NCI-H1694 (cell line): Measurements from ENCODE around the gene CNTN6.

Source experiments
- DNase-seq: peaks from one replicate; lab custom pipeline; 2025; lab: John Stamatoyannopoulos, UW

Gene CNTN6

DNA sequence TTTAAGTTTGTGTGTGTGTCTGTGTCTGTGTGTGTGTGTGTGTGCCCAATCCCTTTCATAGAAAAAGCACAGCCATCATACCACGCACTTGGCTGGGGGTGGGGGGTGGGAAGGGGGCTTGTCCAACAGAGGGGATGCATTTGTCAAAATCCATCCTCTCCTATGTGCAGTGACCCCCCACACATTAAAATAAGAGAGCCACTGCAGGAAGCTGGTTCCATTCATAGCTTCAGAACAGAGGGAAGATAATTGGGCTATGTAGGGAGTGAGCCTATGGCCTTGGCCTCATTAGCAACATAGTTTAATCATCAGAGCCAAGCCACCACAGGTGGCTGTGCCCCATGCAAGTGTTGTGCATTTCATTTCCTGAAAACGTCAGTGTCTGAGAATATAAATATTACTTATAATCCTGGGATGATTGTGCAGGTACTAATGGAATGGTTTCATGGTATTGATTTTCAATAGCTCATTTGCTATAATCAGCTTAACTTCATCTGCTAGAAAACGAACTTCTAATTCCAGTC is 330.8 kb downstream of the CNTN6 start:
- no peak for DNase-seq

DNA sequence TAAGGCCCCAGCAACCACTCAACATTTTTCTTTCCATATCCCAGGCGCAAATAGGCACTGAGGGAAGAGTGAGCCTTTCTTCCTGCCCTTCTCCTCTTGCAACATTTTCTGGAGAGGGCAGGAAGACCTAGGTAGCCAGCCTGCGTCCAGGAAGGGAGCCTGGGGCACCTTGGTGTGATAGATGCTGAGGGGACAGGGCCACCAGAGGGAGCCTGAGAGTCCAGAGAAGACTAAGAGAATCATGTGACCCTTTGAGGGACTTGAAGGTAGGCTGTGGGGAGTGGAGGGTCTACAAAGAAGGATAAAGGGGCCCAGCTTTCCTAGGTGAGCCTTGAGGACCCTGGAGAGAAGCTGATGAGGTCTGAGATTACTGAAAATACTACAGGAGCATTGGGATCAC is 346.6 kb downstream of the CNTN6 start:
- DNase-seq, result no peak

DNA sequence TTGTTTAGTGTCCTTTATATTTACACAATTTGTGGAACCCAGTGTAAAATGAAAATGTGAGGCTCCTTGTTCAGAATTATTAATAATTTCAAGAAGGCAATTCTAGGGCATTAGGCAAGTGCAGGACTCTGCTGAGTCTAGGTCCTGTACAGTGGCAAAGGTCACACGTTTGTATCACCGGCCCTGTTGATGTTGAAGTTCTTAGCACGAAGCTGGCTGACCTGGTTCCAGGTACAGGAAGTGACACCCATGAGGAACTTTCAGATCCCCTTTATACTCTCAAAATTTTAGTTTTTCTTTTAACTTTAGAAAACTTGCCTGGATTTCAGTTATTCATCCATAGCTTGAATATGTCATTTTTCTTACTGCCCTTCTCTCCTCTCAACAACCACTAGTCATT is 349.4 kb downstream of the CNTN6 start:
- DNase-seq, result no peak

DNA sequence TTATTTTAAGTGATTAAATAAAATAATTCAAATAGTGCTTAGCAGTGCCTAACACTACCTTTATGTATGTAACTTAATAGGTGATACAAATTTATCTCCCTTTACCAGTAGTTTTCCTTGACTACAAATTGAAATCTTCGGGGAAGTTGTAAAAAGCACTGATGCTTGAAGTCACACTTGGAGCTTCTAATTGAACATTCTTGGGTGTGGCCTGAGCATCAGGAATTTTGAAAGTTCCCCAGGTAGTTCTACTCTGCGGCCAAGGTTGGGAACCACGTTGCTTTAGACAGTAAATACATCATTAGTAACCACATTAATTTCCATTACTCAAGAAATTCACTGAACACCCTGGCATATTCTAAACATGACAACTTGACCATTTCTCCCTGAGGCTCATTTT is 351.4 kb downstream of the CNTN6 start:
- DNase-seq, result no peak

DNA sequence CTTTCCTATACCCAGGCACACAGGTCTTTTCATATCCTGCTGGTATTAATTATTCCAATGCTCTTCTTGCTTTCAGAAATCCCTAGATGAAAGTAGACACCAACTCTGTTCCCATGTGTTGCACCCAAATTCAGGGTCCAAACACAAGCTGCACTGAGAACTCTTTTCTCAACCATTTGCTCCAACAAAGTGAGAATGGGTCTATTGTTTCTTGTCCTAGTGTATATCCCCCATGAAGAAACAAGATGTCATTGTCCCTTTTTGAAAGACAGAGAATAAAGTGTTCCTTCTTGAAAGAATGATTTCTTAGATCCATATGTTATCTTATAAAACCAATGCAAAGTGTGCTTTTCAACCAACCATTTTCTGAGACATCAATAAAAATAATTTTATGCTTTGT is 353.7 kb downstream of the CNTN6 start:
- DNase-seq, result no peak

DNA sequence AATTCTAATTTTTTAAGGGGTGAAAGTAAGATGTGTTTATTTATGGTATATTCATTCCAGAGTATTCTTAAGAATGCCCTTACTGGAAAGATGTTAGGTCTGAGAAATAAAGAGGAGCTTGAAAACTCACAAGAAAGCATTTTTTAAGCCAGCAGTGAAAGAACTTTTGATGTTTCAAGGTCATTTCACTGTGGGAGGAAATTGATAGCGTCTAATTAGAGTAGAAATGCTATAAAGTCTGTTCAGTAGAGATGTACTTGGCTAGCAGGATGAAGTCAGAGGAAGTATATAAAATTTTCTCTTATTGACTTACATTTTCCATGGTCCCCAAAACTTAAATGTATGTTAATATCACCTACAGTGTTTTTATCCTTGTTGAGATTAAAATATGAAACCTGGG is 354.6 kb downstream of the CNTN6 start:
- no peak for DNase-seq

DNA sequence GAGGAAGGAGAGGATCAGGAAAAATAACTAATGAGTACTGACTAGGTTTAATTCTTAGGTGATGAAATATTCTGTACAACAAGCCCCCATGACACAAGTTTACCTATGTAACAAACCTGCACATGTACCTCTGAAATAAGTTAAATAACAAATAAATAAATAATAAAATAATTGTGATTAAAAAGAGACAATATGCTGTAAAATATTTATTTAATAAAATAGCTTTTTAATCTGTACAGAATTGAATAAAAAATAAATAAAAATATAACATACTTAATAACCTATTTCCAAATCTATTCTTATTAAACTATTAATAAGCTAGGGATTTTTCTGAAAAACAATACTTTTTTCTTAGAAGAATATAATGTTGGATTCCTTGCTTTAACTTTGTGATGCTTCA is 355.6 kb downstream of the CNTN6 start:
- DNase-seq, result no peak
